Activated naive CD8-positive, alpha-beta T cell treated with anti-CD3 and anti-CD28 coated beads, Interleukin-2, amount 50 U/mL, for 16 hours (primary cell): ENCODE data around the gene FIGN.

Experiments used
- DNase-seq: peaks from one replicate; pipeline ENCODE4 v3.0.0-alpha.2; 2020; ENCODE audit warnings: low read depth, low spot score

The FIGN gene

DNA sequence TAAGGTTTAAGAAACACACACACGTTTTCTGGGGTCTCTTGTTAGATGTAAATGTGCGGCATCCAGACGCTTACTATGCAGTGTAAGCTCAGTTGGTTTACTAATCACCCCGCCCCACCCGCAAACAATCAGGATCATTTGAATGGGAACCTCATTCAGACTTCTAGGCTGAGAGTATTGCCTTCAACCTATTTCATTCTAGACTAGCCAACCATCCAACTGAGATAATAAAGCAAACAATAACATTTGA lies 1.3 kb upstream of the FIGN start:
- no peak for DNase-seq

DNA sequence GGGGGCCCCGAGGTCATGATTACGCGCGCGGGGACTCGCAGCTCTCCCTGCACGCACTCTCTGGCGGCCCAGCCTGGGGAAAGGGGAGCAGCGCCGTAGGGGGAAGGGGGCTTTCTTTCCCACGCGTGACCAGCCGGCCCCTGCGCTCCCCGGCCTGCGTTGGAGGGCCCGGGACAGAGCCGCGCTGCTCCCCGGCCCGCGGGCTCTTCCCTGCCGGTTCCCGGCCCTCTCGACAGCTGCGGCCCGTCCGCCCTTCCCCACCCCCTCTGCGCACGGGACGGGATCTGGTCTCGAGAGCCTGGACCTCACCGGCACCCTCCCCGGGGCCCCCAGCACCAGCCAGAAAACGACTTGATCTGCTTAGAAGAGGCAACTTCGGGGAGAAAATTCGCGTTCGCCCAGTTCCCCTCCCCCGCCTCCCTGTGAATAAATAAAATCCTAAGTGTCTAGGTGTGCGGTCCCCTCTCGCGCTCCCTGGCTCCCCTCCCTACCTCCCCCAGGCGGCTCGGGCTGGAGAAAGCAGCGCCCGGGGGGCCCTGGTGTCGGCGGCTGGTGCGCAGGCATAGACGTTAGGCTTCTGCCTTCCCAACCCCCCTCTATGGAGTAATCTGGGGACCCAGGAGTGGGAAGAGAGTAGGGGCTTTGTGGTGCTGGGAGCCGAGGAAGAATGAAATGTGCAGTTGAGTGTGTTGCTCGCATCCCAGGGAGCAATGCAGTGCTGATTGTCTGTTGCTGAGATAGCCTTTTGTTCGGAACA lies 803 bp upstream of the FIGN start:
- no peak for DNase-seq

DNA sequence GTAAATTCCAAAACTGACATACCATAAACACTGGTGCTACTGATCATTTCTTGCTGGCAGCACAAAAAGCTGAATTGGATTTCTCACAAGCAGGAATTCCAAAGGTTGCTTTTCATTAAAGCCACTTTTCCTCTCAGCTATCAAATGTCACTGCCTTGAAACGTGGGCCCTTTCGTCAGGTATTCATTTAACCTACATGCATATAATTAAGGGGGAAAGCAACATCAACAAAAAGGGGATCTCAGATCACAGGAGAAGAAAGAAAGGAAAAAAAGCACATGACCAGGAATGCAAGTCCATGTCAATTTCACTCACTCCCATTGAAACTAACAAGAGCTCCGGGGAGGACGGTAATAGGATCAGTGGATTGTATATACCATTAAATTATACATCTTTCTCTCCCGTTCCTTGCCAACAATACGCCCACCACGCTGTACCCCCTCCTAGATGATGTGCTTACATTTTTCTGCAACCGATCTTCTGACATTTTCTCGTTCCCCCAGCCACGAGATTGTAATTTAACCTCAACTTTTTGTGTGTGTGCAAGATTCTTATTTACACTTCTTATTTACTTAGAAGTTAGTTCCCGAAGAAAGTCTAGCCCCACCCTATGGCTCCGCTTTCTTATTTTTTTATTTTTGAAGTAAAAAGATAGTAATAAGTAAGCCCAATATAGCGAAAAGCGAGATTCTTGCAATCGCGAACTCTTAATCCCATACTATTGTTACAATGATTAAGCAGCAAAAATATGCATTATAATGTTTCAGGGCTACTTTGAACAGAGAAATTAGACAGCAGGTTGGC lies 725 bp downstream of the FIGN start:
- DNase-seq = no peak

DNA sequence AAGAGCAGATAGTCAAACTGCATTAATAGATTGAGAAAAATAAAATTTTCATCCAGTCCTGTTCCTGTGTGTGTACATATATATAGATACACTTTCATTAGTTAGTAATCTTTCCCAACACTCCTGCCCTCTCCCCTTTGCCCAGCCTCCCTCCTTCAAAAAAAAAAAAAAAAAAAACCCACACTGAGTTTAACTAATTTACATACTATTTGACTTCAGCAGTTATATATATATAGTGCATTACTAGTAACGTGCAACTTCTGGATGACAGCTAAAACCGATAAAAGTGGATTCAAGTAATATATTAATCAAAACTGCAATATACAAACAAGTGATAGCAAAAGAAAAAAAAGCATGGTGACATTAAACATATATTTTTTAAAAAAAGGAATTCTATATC lies 1.4 kb downstream of the FIGN start:
- DNase-seq = no peak

DNA sequence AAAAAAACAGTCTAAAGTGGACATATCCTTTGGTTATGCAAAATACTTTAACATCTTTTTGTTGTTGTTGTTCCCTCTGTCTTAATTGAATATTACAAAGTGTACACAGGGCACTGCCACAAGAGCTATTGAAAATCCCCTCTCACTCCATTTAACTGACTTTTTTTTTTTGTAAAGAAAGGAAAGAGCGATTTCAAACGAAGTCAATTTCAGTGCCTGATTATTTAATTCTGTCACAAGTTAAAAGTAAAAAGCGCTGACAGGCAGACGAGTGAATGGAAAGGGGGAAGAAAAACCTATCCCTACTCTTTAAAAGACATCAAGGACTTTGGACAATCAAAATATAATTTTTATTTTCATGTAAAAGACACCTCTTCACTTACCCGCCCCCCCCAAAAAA lies 1.9 kb downstream of the FIGN start:
- DNase-seq = no peak

DNA sequence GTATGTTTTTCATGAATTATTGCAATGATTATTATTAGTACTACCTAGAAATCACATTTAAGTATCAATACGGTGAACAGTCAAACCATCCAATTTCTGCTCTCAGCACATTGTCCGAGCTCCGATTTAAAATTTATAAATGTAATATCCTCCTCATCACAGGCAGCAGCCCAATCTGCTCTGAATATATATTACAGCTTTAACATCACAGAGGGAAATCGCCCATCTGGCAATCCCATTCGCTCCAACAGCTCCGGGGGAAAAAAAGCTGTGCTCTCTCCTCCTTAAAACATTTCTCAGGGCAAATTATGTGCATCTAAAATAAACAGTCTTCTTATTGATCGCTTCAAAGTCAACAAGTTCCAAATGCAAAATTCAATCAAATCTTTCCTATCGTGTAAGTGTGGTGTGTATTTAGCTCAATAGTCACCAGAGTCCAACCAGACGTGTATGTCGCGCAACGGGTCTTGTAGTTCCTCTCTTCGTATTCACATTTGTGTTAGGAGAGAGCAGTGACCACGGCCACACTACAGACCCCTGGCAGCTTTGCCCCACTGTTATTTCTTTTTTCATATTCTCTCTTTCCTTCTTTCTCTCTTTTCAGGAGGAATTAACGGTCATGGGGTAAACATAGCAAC lies 2.4 kb downstream of the FIGN start:
- no peak for DNase-seq

DNA sequence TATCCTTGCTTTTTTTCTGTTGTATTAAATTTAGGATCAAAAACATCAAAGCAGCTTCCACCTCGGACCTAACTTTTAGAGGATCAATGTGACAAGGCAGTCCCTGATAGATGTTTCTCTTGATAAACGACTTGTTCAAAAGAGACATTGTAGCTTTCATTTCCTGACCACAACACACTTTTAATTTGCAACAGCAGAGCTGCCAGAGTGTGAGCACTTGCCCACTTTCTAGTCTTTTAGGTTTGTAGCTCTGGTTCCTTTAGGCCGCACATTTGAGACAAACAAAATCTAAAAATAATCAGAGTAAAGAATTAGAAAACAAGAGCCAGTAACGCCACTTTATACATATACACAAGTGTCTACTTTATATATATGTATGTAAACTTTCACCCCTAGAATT lies 3.1 kb downstream of the FIGN start:
- DNase-seq = no peak

DNA sequence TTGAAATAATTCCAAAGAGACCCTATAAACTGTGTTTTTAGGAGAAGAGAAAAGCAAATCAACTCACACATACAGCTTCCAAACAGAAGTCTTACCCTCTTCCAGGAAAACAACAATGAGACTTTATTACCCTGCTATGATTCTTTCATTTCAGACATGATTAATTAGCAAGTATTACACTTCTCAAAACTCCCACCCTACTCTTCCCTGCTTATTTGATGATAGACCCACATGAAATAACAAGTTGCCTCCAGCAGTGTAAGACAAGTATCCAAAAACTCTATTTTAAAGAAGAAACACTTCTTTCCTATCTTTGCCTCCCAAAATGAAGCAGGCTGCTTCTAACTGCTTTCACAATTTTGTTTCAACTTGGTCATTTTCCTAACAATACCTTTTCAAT lies 4.1 kb downstream of the FIGN start:
- DNase-seq = no peak

DNA sequence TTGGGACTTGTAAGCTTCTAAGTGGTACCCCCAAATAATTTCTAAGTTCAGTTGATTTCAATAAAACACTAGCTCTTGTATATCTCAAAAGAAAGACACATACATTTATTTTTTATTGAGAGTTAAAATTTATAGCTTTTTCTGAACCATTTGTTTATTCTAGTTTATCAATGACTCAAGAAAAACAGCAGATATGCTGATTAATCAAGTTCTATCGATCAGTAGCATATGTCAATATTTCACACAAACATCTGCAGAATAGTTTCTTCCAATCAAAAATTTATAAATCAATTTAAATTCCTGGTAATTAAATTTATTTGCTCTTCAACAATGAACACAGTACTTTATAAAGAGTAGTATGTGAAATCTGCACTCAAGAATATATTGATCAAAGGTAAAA lies 5.3 kb downstream of the FIGN start:
- no peak for DNase-seq

DNA sequence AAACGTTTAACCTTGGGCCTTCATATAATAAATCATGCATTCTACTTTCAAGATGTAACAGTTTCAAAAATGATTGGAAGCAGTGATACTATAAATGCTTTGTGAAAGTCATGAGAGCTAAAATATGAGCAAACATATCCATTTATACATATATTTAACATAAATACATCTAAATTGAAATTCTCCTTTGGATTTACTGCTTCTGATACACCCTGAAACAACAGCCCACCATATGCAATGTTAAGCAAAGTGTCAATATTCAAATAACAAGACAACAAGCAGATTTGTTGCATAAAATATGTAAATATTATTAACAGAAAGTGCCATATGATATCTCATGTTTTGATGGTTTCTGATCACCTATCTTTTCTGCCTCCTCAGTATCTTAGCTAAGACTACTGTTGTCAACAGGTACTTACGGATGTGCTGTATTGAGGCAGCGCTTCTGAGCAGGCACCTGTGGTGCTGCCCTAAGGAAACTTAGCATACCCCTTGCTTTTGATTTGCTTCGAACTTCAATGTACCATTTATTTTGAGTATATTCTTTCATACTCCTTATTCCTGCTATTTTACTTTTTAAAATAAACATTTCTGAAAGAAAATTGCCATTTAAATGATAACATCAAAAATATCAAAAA lies 6.1 kb downstream of the FIGN start:
- DNase-seq = no peak

DNA sequence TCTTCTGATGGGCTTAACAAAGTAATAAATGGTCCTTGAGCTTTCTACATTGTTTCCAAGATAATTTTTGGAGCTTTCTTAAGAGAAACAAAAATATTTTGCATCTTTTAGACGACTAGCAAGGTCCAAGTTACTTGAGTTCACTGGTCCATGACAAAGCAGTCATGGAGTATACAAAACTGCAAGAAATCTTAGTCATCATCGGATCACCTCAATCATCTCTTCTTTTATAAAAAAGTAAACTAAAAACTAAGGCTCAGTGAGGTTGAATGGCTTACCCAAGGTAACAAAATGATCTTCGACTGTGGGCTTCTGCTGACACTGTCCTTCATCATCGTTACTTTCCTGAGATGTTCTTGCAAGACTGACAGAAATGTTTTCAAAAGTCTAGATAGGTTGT lies 11.9 kb downstream of the FIGN start:
- DNase-seq = no peak

DNA sequence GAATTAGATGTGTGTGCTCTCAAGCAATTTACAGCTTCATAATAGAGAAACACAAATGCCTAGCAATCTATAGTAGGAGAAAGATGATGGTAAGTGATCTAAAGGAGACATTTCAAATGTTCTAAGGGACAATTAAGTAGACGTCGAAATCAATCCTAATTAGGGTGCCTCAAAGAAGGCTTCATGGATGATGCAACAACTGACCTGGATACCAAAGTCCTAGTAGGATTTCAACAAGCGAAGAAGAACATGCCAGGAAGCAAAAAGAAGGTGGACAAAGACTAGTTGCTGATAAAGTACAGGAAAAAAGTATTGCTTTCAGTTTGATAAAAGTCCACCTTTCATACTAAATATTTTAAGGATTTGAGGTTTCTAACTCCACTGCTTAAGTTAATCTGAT lies 12.5 kb downstream of the FIGN start:
- DNase-seq = no peak

DNA sequence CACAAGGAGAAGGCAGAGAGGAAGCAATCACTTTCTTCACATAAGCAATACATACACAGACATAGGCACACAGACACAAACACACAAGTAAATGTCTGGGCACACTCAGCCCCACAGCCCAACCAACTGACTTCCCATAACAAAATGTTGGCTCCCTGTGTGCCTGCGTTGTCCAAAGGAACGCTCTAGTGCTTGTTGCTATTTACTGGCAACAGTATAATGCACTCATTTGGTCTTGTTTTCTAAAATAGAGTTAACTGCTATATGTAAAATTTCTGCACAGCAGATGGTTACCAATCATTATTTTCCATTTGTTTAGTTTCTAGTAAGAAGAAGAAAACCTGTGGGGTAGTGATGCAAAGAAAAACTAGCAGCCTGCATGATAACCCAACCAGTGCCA lies 16.5 kb downstream of the FIGN start:
- DNase-seq = no peak

DNA sequence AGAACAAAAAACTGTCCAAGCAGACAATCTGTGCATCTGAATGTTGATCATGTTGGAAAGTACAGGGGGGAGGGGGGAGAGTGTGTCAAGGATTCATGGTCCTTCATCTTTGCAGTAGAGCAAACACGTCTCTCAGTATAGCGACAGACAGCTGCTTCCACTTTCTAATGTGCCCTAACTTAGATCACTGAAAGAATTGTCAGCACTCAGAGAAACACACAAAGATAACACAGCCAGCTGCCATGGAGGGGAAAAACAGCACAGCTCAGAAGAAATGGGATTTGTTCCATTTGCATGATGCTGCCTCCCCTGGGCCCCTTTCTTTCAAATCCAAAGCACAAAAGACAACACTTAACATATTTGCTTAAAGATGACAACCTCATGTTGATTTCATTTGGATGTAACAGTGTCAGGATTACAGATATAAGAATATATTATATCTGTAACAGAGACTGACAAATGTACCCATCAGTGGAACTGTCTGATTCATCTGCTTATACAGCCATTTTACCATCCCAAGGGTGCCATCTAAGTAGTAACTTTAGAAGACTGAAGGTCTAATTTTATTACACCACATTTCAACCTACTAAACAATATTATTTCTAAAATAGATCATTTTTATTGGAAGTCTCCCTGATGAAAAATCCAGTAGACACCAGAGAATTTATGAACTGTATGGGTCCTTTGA lies 17.7 kb downstream of the FIGN start:
- DNase-seq = no peak

DNA sequence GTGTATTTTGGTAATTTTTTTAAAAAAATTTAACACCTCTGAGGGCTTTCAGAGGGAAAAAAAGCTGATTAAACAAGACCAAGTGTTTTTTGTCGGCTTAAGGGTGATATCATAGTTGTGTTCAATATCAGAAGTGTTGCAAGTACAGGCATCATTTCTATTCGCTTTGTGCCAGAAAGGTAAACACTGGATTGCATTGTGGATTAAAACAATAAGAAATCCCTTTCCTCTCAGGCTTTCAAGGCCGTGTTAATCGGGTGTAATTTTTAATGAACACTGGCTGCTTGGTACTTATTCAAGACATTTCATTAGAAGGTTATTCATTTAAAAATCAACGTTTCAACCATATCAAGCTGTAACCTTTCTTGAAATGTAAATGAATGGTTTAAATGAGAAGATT lies 18.3 kb downstream of the FIGN start:
- DNase-seq = no peak

DNA sequence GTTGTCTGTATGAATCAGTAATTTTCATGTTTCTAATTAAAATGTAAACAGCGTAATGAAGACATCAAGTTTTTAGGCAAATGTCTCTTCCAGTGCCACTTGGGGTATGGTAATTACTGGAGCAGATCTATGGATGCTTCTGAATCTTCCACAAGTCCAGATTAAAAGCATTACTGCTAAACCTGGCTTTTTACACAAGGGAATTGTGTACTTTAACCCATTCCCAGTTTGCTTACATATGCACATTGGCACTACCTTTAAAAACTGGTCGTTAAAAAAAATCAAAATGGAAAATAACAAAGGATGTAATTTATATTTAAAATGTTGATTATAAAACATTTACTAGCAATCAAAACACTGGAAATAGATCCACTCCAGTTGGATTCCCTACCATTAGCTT lies 19.7 kb downstream of the FIGN start:
- DNase-seq = no peak

DNA sequence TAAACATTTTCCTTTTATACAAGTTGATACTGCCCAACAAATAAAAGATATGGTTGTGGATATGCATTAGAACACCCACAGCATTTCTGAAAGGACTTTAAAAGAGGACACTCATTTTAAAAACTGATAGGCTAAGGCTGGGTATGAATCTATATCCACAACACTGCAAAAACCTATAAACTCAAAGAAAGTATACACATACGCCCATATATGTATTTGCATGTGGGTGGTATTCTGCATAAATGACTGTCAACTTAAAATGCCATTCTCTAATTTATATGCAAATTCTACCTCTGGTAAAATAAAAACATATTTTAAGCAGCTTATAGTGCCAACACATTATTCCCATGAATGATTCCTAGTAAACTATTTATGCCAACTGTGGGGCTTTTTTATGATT lies 20.1 kb downstream of the FIGN start:
- no peak for DNase-seq

DNA sequence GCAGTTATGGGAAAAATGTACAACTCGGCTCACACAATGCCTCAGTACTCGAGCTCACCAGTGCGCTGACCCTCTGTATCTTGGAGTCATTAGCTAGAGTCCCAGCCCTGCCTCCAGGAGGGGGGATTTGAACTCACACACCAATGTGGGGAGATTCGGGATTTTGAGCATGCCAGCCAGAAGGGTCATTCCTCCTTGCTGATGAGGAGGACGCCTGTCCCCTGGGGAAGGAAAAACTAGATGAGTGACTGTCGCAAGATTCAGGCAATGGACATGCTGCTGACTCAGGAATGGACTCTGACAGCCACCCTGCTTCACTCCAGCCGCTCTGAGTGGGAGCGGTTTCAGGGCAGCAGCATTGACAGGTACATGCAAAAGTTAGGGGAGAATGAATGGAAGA lies 20.6 kb downstream of the FIGN start:
- no peak for DNase-seq

DNA sequence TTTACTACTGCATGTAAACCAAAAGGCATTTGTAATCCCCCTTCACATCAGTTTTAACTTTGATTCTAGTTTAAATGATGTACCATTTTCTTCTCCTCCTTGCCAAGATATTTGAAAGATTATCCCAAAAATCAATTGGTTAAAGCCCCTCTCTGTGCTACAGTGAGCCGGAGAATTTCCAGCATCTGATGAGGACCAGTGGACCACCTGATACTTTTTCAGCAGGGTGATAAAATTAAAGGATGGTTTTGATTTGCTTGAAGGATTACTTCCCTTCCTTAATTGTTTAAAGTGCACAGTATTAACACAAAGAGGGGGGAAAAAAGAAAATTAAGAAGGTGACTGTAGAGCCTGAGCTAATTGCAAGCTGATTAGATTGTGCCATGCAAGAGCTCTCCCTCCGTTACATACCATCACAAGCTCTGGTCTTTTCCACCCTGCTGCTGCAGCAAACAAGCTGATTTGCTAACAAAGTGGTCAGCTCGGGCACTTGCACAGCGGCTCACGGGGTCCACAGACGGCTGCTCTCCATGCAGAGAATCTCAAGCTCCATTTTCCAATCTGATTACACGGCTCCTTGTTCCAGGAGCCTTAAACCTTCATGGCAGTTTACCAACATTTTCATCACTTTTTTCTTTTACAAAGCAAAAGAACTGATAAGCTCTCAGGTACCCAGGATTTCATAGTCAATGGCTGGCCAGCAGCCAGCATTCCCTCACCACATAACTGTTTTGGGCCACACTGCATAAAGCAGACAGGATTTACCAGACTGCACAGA lies 22.1 kb downstream of the FIGN start:
- DNase-seq = no peak

DNA sequence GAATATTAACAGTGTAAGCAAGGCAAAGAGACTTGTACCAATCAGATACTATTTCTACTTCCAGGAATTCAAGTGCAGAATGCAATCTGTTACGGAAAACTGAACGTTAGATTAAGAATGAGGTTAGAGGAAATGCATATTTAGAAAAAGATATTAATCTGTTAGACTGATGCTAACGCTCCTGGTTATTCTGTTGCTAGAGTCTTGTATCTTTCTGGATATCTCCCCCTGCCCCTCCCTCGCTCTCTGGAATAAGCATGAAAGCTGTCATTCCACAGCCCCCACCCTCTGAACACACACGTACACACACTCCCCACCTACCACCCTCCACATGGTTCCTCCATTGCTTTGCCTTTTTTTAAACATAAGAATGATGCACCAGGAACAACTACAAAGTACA lies 24.1 kb downstream of the FIGN start:
- no peak for DNase-seq

DNA sequence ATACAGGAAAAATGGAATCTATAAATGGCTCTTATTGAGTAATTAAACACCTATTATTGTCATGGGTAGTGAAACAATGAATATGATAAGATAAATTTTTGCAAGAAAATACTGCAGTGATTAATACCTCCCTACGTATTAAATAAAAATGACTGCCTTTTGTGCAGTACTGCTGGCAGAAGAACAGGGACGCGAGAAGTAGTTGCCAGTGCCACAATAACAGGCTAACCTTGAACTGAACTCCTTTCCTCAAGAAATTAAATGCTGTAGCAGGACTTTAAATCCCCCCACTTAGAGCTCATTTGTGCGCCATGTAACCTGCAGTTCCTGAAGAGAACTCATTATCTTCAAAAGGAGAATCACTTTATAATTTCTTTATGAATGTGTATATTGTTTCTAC lies 24.6 kb downstream of the FIGN start:
- no peak for DNase-seq
